Endothelial cell of umbilical vein (primary cell): ENCODE data around the gene TSPOAP1. TPM values are rescaled to one million over a fixed set of nuclear protein-coding genes. Genes with fewer than 3 reads are reported as not detected.

ENCODE experiments used
- BruUV-seq: library from RNA; stranded (reverse); fragments of 400-500 nt; replicated peaks from 2 replicates; lab custom pipeline; 2021; lab: Mats Ljungman, UMichigan
- CTCF ChIA-PET: fragments of 300-600, 350-600 bp; sonication (Branson Sonifier 250); formaldehyde crosslinking; loops from one replicate; lab custom pipeline; 2021; ENCODE audit warnings: antibody characterized with exemption, inconsistent platforms; lab: Charles Lee
- POLR2A ChIA-PET: fragments of 300-600, 350-600 bp; sonication (Branson Sonifier 250); formaldehyde crosslinking; loops from one replicate; lab custom pipeline; 2021; ENCODE audit warnings: antibody characterized with exemption, inconsistent platforms; lab: Charles Lee
- DNase-seq: peaks from one replicate; pipeline ENCODE4 v3.0.0-alpha.2; 2011; ENCODE audit warnings: low read depth, low spot score
- FAIRE-seq: peaks from 2 replicates; lab custom pipeline; 2011; peaks lifted over from hg19 to GRCh38; lab: Jason Lieb, UNC
- H2AFZ ChIP-seq: 2 replicates; pipeline ENCODE4 v1.6.0; 2012; ENCODE audit warnings: low read depth, low read length, control low read depth, inconsistent platforms
- H3K27ac ChIP-seq: 2 replicates; pipeline ENCODE4 v1.5.1; 2011; ENCODE audit warnings: low read depth, mild to moderate bottlenecking, control low read depth, low read length, moderate library complexity; ENCODE audit not compliant: insufficient read depth
- H3K27me3 ChIP-seq, 2 experiments: 2 replicates each; pipeline versions ENCODE4 v1.6.0 to v1.6.1; 2011; ENCODE audit warnings: low read length in 2 of 2, mixed read lengths in 1 of 2; ENCODE audit not compliant: control insufficient read depth in 2 of 2, insufficient read depth in 2 of 2
- H3K36me3 ChIP-seq, 2 experiments: 2 replicates in 1 of 2; 3 replicates in 1 of 2; pipeline ENCODE4 v1.5.1; 2011; ENCODE audit warnings: low read length in 2 of 2, mild to moderate bottlenecking in 1 of 2, moderate library complexity in 1 of 2; ENCODE audit not compliant: control insufficient read depth in 2 of 2, insufficient read depth in 2 of 2; ENCODE audit errors: extremely low read depth in 1 of 2
- H3K4me1 ChIP-seq: 3 replicates; pipeline ENCODE4 v1.5.1; 2011; ENCODE audit warnings: mild to moderate bottlenecking, low read length; ENCODE audit not compliant: control insufficient read depth, insufficient read depth; ENCODE audit errors: extremely low read depth
- H3K4me2 ChIP-seq: 2 replicates; pipeline ENCODE4 v1.6.1; 2011; ENCODE audit warnings: low read length, control low read depth, mixed read lengths; ENCODE audit not compliant: insufficient read depth
- H3K4me3 ChIP-seq, 3 experiments: fragments of 200-600 bp in 1 of 3; sonication (generic), shearing (Covaris generic) in 1 of 3; replicated peaks in 1 of 3; 2 replicates each; pipeline ENCODE4 v1.5.1; 2011 to 2016; ENCODE audit warnings: control low read depth in 3 of 3, low read length in 3 of 3, mild to moderate bottlenecking in 2 of 3, inconsistent platforms in 1 of 3, low read depth in 1 of 3, moderate library complexity in 1 of 3; ENCODE audit not compliant: insufficient read depth in 1 of 3
- H3K79me2 ChIP-seq: 2 replicates; pipeline ENCODE4 v1.6.0; 2012; ENCODE audit warnings: low read length, inconsistent platforms; ENCODE audit not compliant: control insufficient read depth, insufficient read depth
- H3K9ac ChIP-seq: replicated peaks from 2 replicates; pipeline ENCODE3; 2011; ENCODE audit warnings: low read length, control low read depth; ENCODE audit not compliant: insufficient read depth; ENCODE audit errors: extremely low read depth
- H3K9me1 ChIP-seq: replicated peaks from 3 replicates; pipeline ENCODE4 v1.6.0; 2011; ENCODE audit warnings: mild to moderate bottlenecking, low read length; ENCODE audit not compliant: control insufficient read depth, insufficient read depth; ENCODE audit errors: extremely low read depth
- H3K9me3 ChIP-seq: replicated peaks from 2 replicates; pipeline ENCODE4 v1.5.1; 2012; ENCODE audit warnings: low read length, inconsistent platforms; ENCODE audit not compliant: control insufficient read depth, insufficient read depth
- H4K20me1 ChIP-seq: replicated peaks from 2 replicates; pipeline ENCODE3; 2011; ENCODE audit warnings: mild to moderate bottlenecking, low read length; ENCODE audit not compliant: control insufficient read depth, insufficient read depth; ENCODE audit errors: extremely low read depth
- EZH2 ChIP-seq: IDR thresholded peaks from 2 replicates; pipeline ENCODE4 v1.6.1; 2012; ENCODE audit warnings: borderline replicate concordance, low read depth, mild to moderate bottlenecking, moderate library complexity, low read length, inconsistent platforms; ENCODE audit not compliant: severe bottlenecking
- FOS ChIP-seq: IDR thresholded peaks from 2 replicates; pipeline ENCODE4 v1.6.1; 2011; ENCODE audit warnings: mild to moderate bottlenecking, low read length, moderate library complexity, borderline replicate concordance; ENCODE audit not compliant: insufficient read depth
- GATA2 ChIP-seq: IDR thresholded peaks from 2 replicates; pipeline ENCODE4 v1.7.0; 2011; ENCODE audit warnings: low read depth, mild to moderate bottlenecking, moderate library complexity, mixed read lengths, low read length; ENCODE audit not compliant: insufficient read length, insufficient read depth
- JUN ChIP-seq: IDR thresholded peaks from 2 replicates; pipeline ENCODE4 v1.6.1; 2011; ENCODE audit warnings: borderline replicate concordance, low read depth; ENCODE audit not compliant: insufficient read length, insufficient read depth
- MYC ChIP-seq: IDR thresholded peaks from one replicate; pipeline ENCODE4 v1.6.1; 2011; ENCODE audit warnings: mild to moderate bottlenecking, low read depth, low read length
- POLR2A ChIP-seq: IDR thresholded peaks from 2 replicates; pipeline ENCODE4 v1.6.1; 2012; ENCODE audit warnings: low read depth, mild to moderate bottlenecking, control low read depth, low read length
- POLR2AphosphoS5 ChIP-seq: IDR thresholded peaks from 2 replicates; pipeline ENCODE4 v1.6.1; 2012; ENCODE audit warnings: low read depth, mild to moderate bottlenecking, control low read depth, low read length, moderate library complexity; ENCODE audit not compliant: insufficient read depth
- dilution Hi-C: fragments of 300-500 bp; cut with MboI; formaldehyde crosslinking; loops from one replicate; pipeline ENCODE4 v1.15.0; 2019; ENCODE audit warnings: low sequenced_read_pairs; ENCODE audit not compliant: extremely low pct_ligation_motif_present
- intact Hi-C: fragments of 100-400 bp; cut with micrococcal nuclease; formaldehyde crosslinking; loops from one replicate; pipeline ENCODE4 v1.10.0; 2022
- polyA plus RNA-seq, 4 experiments: library from polyadenylated mRNA; depleted of rRNA in 3 of 4; stranded (reverse) in 3 of 4; unstranded in 1 of 4; fragments of >200 nt; gene quantifications; 2 replicates each; pipeline versions ENCODE4 v1.2.1 to v1.2.3, GENCODE V29; 2011 to 2012; ENCODE audit warnings: missing spikeins in 1 of 4
- total RNA-seq: library from RNA; stranded (reverse); gene quantifications from 2 replicates; pipeline ENCODE4 v1.2.3, GENCODE V29; 2021
- TF ChIP-seq, protein P1 (sequence below), 2 donors: IDR thresholded peaks; 1 replicate in 1 of 2; 2 replicates in 1 of 2; pipeline ENCODE4 v1.5.1; 2011; ENCODE audit warnings: low read length in 2 of 2, mild to moderate bottlenecking in 2 of 2, moderate library complexity in 2 of 2, control low read depth in 1 of 2, inconsistent platforms in 1 of 2, low read depth in 1 of 2; ENCODE audit not compliant: insufficient read depth in 1 of 2; ENCODE audit errors: extremely low read depth in 1 of 2
- TF ChIP-seq, protein P2 (sequence below): IDR thresholded peaks from 2 replicates; pipeline ENCODE4 v1.6.1; 2011; ENCODE audit not compliant: insufficient read depth, insufficient read length

TSPOAP1 gene
- total and polyA plus RNA-seq, 2 donors (not counting 3 experiments of a cell fraction or from before 2014, with no cell fraction given): not detected

DNA sequence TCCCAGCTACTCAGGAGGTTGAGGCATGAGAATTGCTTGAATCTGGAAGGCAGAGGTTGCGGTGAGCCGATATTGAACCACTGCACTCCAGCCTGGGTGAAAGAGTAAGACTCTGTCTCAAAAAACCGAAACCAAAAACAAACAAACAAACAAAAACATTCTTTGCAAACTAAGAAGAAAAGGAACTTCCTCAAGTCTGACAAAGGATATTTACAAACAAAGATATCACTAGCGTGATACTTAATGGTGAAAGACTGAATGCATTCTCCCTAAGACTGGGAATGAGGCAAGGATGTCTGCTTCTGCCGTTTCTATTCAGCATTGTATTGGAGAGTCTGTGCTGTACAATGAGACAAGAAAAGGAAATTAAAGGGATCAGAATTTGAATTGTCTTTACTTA, 37.3 kb downstream of the TSPOAP1 start:
- no peak overlapping the region for H3K4me2 ChIP-seq
- H3K79me2 ChIP-seq: no peaks in the 10 kb centered on the region
- ChIA-PET CTCF (no interaction called here), POLR2A (no interaction called here)
- BruUV-seq: no TSS peak
- no peaks in the 10 kb centered on the region for H3K9me3 ChIP-seq
- H3K4me1 ChIP-seq: no peaks in the 10 kb centered on the region
- no peak for FAIRE-seq
- H3K27me3 ChIP-seq: peaks cover 7 to 19% of the 10 kb centered on the region in 2 experiments
- H3K27ac ChIP-seq: no peak overlapping the region
- no peaks in the 10 kb centered on the region for H3K9me1 ChIP-seq
- TF ChIP-seq GATA2 (no peak), POLR2A (no peak), JUN (no peak), EZH2 (no peak), POLR2AphosphoS5 (no peak), FOS (no peak), MYC (no peak)
- TF ChIP-seq, protein P1, sequence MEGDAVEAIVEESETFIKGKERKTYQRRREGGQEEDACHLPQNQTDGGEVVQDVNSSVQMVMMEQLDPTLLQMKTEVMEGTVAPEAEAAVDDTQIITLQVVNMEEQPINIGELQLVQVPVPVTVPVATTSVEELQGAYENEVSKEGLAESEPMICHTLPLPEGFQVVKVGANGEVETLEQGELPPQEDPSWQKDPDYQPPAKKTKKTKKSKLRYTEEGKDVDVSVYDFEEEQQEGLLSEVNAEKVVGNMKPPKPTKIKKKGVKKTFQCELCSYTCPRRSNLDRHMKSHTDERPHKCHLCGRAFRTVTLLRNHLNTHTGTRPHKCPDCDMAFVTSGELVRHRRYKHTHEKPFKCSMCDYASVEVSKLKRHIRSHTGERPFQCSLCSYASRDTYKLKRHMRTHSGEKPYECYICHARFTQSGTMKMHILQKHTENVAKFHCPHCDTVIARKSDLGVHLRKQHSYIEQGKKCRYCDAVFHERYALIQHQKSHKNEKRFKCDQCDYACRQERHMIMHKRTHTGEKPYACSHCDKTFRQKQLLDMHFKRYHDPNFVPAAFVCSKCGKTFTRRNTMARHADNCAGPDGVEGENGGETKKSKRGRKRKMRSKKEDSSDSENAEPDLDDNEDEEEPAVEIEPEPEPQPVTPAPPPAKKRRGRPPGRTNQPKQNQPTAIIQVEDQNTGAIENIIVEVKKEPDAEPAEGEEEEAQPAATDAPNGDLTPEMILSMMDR (IDR thresholded peaks at IDR 0.05; ENCODE audit: extremely low read depth in 1 of 2, insufficient read depth in 1 of 2, low read depth in 1 of 2, low read length in 2 of 2): no peak
- TF ChIP-seq, protein P2, sequence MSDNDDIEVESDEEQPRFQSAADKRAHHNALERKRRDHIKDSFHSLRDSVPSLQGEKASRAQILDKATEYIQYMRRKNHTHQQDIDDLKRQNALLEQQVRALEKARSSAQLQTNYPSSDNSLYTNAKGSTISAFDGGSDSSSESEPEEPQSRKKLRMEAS: no peak
- no peak overlapping the region for H2AFZ ChIP-seq
- no peaks in the 10 kb centered on the region for H3K36me3 ChIP-seq
- no peaks in the 10 kb centered on the region for H4K20me1 ChIP-seq
- no peak overlapping the region for H3K9ac ChIP-seq
- no peak overlapping the region for H3K4me3 ChIP-seq
- intact Hi-C loops (no loop called here), dilution Hi-C loops (no loop called here)
- no peak for DNase-seq
